HG02623 (cell line): ENCODE data around the gene PLCB1.
"Not testable (repeated sequence)": the region's sequence is repeated elsewhere in the genome, so short reads cannot be mapped to it uniquely, and the experiment has no call there.

Source experiments
- ATAC-seq: cut with Tn5 transposase; IDR thresholded peaks from one replicate; pipeline ENCODE4 v1.9.1; 2021; ENCODE audit warnings: moderate library complexity; ENCODE audit not compliant: unreplicated experiment

Gene PLCB1

GRCh38 chr20:8155229-8155628, 23.2 kb downstream of the PLCB1 start:
- no peak for ATAC-seq

GRCh38 chr20:8155812-8156211, 23.7 kb downstream of the PLCB1 start:
- ATAC-seq = no peak

- no peak for ATAC-seq
Measured at GRCh38 chr20:8156235-8157079, 24.4 kb downstream of the PLCB1 start.

GRCh38 chr20:8159217-8159616, 27.2 kb downstream of the PLCB1 start:
- not testable (repeated sequence) for ATAC-seq

- ATAC-seq = no peak
Measured at GRCh38 chr20:8161264-8162071, 29.4 kb downstream of the PLCB1 start.

- ATAC-seq = no peak
Measured at GRCh38 chr20:8162610-8163009, 30.5 kb downstream of the PLCB1 start.

- no peak for ATAC-seq
Measured at GRCh38 chr20:8163543-8163942, 31.5 kb downstream of the PLCB1 start.

GRCh38 chr20:8166730-8167129, 34.7 kb downstream of the PLCB1 start:
- no peak for ATAC-seq

- no peak for ATAC-seq
Measured at GRCh38 chr20:8168785-8169288, 36.8 kb downstream of the PLCB1 start.

GRCh38 chr20:8170921-8171320, 38.9 kb downstream of the PLCB1 start:
- ATAC-seq = no peak

- no peak for ATAC-seq
Measured at GRCh38 chr20:8172191-8172590, 40.1 kb downstream of the PLCB1 start.

GRCh38 chr20:8175741-8176675, 43.9 kb downstream of the PLCB1 start:
- no peak for ATAC-seq

GRCh38 chr20:8183526-8183925, 51.5 kb downstream of the PLCB1 start:
- ATAC-seq = no peak

GRCh38 chr20:8187740-8188139, 55.7 kb downstream of the PLCB1 start:
- ATAC-seq = no peak

GRCh38 chr20:8190043-8190880, 58.2 kb downstream of the PLCB1 start:
- ATAC-seq = no peak

- no peak for ATAC-seq
Measured at GRCh38 chr20:8194721-8195120, 62.7 kb downstream of the PLCB1 start.

- no peak for ATAC-seq
Measured at GRCh38 chr20:8196096-8196495, 64.0 kb downstream of the PLCB1 start.

GRCh38 chr20:8200220-8200619, 68.2 kb downstream of the PLCB1 start:
- ATAC-seq = no peak

- no peak for ATAC-seq
Measured at GRCh38 chr20:8203366-8203765, 71.3 kb downstream of the PLCB1 start.

GRCh38 chr20:8205996-8206395, 73.9 kb downstream of the PLCB1 start:
- ATAC-seq = no peak
